Head of caudate nucleus (tissue), 42 donors: ENCODE results near the gene PPP2R5B.
"Not testable (repeated sequence)": the region's sequence is repeated elsewhere in the genome, so short reads cannot be mapped to it uniquely, and the experiment has no call there.

ENCODE experiments used
- DNase-seq, 42 donors: peaks; one replicate each; pipeline versions ENCODE4 v3.0.0 to v3.0.0-alpha.2; 2020 to 2021; ENCODE audit warnings: mixed read lengths in 7 of 42
- intact Hi-C: fragments of 100-400 bp; cut with DNase I; formaldehyde crosslinking; loops from one replicate; pipeline ENCODE4 v1.15.0; 2022

Gene PPP2R5B

GRCh38 chr11:64951529-64951928, 27.0 kb downstream of the PPP2R5B start:
- intact Hi-C loops: no loop called here
- DNase-seq: no peak

- intact Hi-C loops: no loop called here
- DNase-seq: no peak
Measured at GRCh38 chr11:64954201-64954600, 29.7 kb downstream of the PPP2R5B start.

GRCh38 chr11:64959498-64959897, 35.0 kb downstream of the PPP2R5B start:
- intact Hi-C loops: no loop called here
- no peak for DNase-seq

- intact Hi-C loops: no loop called here
- no peak for DNase-seq
Measured at GRCh38 chr11:64960719-64961118, 36.2 kb downstream of the PPP2R5B start.

GRCh38 chr11:64963072-64963631, 38.7 kb downstream of the PPP2R5B start:
- no peak for DNase-seq
- intact Hi-C loops: no loop called here

GRCh38 chr11:64967375-64967774, 42.9 kb downstream of the PPP2R5B start:
- DNase-seq: no peak
- intact Hi-C loops: no loop called here

GRCh38 chr11:64969209-64969608, 44.7 kb downstream of the PPP2R5B start:
- no peak for DNase-seq
- intact Hi-C loops: no loop called here

- DNase-seq: peak in 8 of 42 donors; percentile 6 to 28 (median 15)
- intact Hi-C loops: no loop called here
Measured at GRCh38 chr11:64970731-64971151, 46.3 kb downstream of the PPP2R5B start.

GRCh38 chr11:64971421-64972233, 47.1 kb downstream of the PPP2R5B start, which contains the start of gene MAJIN:
Gene MAJIN, minus strand, starts transcription at chr11:64972108. Its CDS starts 12,703 bp downstream, at chr11:64959405.
- peak; percentile 23 to 87 (median 70) for DNase-seq

GRCh38 chr11:64974124-64974523, 49.6 kb downstream of the PPP2R5B start:
- no peak for DNase-seq
- intact Hi-C loops: no loop called here

More at GRCh38 chr11:64971421-64972233, 47.1 kb downstream of the PPP2R5B start, which contains the start of gene MAJIN:
- intact Hi-C loops: no loop called here

- intact Hi-C loops: no loop called here
- no peak for DNase-seq
Measured at GRCh38 chr11:64976651-64977050, 52.2 kb downstream of the PPP2R5B start.

- intact Hi-C loops: not testable (repeated sequence)
Measured at GRCh38 chr11:64983339-64983738, 58.9 kb downstream of the PPP2R5B start.

More at GRCh38 chr11:64983339-64983738, 58.9 kb downstream of the PPP2R5B start:
- DNase-seq: not testable (repeated sequence)
